NCI-H2029 (cell line): Measurements from ENCODE around the gene TEAD1.

Experiments used
- DNase-seq: peaks from one replicate; lab custom pipeline; 2025; lab: John Stamatoyannopoulos, UW

Gene TEAD1

GRCh38 chr11:12900496-12900895 is 226.3 kb downstream of the TEAD1 start:
- no peak for DNase-seq

- DNase-seq: no peak
Observed at GRCh38 chr11:12901272-12901671, 227.1 kb downstream of the TEAD1 start.

GRCh38 chr11:12901874-12902481 is 227.8 kb downstream of the TEAD1 start:
- no peak for DNase-seq

- no peak for DNase-seq
Observed at GRCh38 chr11:12902791-12903486, 228.7 kb downstream of the TEAD1 start.

- DNase-seq: no peak
Observed at GRCh38 chr11:12905435-12905834, 231.2 kb downstream of the TEAD1 start.

GRCh38 chr11:12906501-12906900 is 232.3 kb downstream of the TEAD1 start:
- no peak for DNase-seq

GRCh38 chr11:12909879-12910278 is 235.7 kb downstream of the TEAD1 start:
- no peak for DNase-seq

GRCh38 chr11:12914400-12914912 is 240.2 kb downstream of the TEAD1 start:
- no peak for DNase-seq

GRCh38 chr11:12915093-12915492 is 240.9 kb downstream of the TEAD1 start:
- DNase-seq: no peak

- no peak for DNase-seq
Observed at GRCh38 chr11:12917822-12918221, 243.6 kb downstream of the TEAD1 start.

- DNase-seq: no peak
Observed at GRCh38 chr11:12918667-12919066, 244.4 kb downstream of the TEAD1 start.

GRCh38 chr11:12922418-12922817 is 248.2 kb downstream of the TEAD1 start:
- no peak for DNase-seq

GRCh38 chr11:12922980-12923507 is 248.8 kb downstream of the TEAD1 start:
- DNase-seq: no peak

- DNase-seq: no peak
Observed at GRCh38 chr11:12924650-12925049, 250.4 kb downstream of the TEAD1 start.

GRCh38 chr11:12925520-12925919 is 251.3 kb downstream of the TEAD1 start:
- DNase-seq: no peak

GRCh38 chr11:12927221-12927620 is 253.0 kb downstream of the TEAD1 start:
- DNase-seq: no peak

GRCh38 chr11:12927886-12928285 is 253.7 kb downstream of the TEAD1 start:
- DNase-seq: no peak

GRCh38 chr11:12930850-12931249 is 256.6 kb downstream of the TEAD1 start:
- DNase-seq: no peak

- DNase-seq: no peak
Observed at GRCh38 chr11:12932485-12932884, 258.3 kb downstream of the TEAD1 start.

GRCh38 chr11:12936200-12936599 is 262.0 kb downstream of the TEAD1 start:
- DNase-seq: no peak

- DNase-seq: no peak
Observed at GRCh38 chr11:12938590-12939247, 264.5 kb downstream of the TEAD1 start.

- DNase-seq: no peak
Observed at GRCh38 chr11:12941671-12942070, 267.4 kb downstream of the TEAD1 start.

GRCh38 chr11:12942157-12942556 is 267.9 kb downstream of the TEAD1 start:
- no peak for DNase-seq
